Central memory CD8-positive, alpha-beta T cell (primary cell): Measurements from ENCODE around the gene KIAA0232.

Source experiments
- ATAC-seq: fragments of 150-1000 bp; cut with Tn5 transposase; replicated peaks from 2 replicates; pipeline ENCODE4 v1.10.0; 2022; ENCODE audit warnings: mild to moderate bottlenecking, moderate FRiP score, moderate number of reproducible peaks; ENCODE audit not compliant: poor library complexity, severe bottlenecking; ENCODE audit errors: extremely low read depth
- DNase-seq, 2 donors: peaks; one replicate each; pipeline ENCODE4 v3.0.0; 2021; ENCODE audit warnings: low spot score in 2 of 2
- H3K27ac Mint-ChIP-seq: one replicate; pipeline ENCODE4 v1.8.0; 2022; ENCODE audit warnings: low read depth, mild to moderate bottlenecking, moderate library complexity, mixed read lengths
- H3K27me3 Mint-ChIP-seq: one replicate; pipeline ENCODE4 v1.8.0; 2022; ENCODE audit warnings: mixed read lengths
- H3K36me3 Mint-ChIP-seq: one replicate; pipeline ENCODE4 v1.8.0; 2022; ENCODE audit warnings: mild to moderate bottlenecking, moderate library complexity, mixed read lengths; ENCODE audit not compliant: insufficient read depth
- H3K4me1 Mint-ChIP-seq: one replicate; pipeline ENCODE4 v1.8.0; 2022; ENCODE audit warnings: mixed read lengths
- H3K4me3 Mint-ChIP-seq: one replicate; pipeline ENCODE4 v1.8.0; 2022; ENCODE audit warnings: mild to moderate bottlenecking, moderate library complexity, mixed read lengths
- H3K9me3 Mint-ChIP-seq: one replicate; pipeline ENCODE4 v1.8.0; 2022; ENCODE audit warnings: mixed read lengths

Gene KIAA0232

DNA sequence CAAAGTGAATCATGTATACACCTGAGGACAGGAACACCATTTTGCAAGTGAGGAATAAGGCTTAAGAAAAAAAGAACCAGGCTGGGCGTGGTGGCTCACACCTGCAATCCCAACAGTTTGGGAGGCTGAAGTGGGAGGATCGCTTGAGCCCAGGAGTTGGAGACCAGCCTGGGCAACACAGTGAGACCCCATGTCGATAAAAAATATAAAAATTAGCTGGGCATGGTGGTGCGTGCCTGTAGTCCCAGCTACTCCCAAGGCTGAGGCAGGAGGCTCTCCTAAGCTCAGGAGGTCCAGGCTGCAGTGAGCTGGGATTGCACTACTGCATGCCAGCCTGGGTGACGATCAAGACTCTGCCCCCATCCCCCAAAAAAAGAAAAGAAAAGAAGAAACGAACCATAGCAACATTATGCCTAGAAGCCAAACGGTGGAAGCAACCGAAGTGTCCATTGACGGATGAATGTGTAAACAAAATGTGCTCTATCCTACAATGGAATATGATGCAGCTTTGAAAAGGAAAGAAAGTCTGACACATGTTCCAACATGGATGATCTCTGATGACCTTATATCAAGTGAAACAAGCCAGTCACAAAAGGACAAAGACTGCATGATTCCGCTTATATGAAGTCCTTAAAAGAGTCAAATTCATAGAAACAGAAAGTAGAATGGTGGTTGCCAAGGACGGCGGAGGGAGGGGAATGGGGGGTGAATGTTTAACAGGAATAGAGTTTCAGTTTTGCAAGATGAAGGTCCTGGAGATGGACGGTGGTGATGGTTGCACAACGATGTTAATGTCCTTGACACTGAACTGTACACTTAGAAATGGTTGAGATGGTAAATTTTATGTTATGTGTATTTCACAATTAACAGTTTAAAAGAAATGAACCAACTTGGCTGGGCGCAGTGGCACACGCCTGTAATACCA lies 8.6 kb upstream of the KIAA0232 start:
- H3K27me3 Mint-ChIP-seq, result no peaks in the 10 kb centered on the region
- H3K36me3 Mint-ChIP-seq, result peaks cover 2% of the 10 kb centered on the region
- H3K4me3 Mint-ChIP-seq, result no peak overlapping the region
- peaks cover 23% of the 10 kb centered on the region for H3K4me1 Mint-ChIP-seq
- DNase-seq (no peak), ATAC-seq (no peak)
- no peak overlapping the region for H3K27ac Mint-ChIP-seq
- H3K9me3 Mint-ChIP-seq, result no peaks in the 10 kb centered on the region

DNA sequence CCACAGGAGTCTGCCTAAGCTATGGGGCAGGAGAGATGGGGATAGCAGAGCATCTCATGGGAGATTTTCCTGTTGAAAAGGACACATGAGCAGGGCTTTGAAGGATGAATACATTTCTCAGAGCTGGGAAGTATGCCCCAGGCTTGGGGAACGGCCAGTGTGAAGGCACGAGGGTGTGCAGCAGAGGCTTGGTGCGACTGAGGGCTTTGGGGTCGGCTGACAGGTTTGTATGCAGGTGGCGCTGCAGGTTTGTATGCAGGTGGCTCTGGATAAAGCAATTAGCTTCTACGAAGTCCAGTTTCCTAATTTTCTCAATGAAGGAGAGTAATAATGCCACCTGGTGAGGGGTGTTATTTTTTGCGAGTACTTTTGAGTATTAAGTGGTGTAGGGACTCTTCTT lies 6.8 kb upstream of the KIAA0232 start:
- H3K27ac Mint-ChIP-seq, result no peak overlapping the region
- H3K4me1 Mint-ChIP-seq, result peaks cover 33% of the 10 kb centered on the region
- peaks cover 2% of the 10 kb centered on the region for H3K36me3 Mint-ChIP-seq
- ATAC-seq (no peak), DNase-seq (no peak)
- no peaks in the 10 kb centered on the region for H3K27me3 Mint-ChIP-seq
- no peaks in the 10 kb centered on the region for H3K9me3 Mint-ChIP-seq
- H3K4me3 Mint-ChIP-seq, result no peak overlapping the region

DNA sequence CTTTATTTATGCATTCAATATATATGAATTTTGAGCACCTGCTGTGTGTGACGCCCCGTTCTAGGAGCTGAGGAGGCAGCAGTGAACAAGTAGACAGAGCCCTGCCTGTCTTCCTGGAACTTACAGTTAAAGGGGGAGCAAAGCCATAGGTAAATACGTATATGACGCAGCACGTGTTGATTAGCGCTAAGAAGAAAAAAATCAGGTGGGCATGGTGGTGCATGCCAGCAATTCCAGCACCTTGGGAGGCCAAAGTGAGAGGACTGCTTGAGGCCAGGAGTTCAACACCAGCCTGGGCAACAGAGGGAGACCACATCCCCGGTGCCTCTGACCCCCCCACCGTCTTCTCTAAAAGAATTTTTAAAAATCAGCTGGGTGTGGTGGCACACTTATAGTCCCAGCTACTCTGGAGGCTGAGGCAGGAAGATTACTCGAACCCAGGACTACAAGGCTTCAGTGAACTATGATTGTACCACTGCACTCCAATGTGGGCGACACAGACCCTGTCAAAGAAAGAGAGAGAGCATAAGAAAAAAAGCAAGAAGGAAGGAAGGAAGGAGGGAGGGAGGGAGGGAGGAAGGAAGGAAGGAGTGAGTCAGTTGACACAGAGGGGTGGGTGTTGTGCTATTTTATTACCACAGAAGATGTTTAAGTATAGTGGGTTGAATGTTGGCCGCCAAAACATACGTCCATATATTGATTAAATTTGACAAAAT lies 5.4 kb upstream of the KIAA0232 start:
- no peak for DNase-seq
- no peak for ATAC-seq
- no peaks in the 10 kb centered on the region for H3K27me3 Mint-ChIP-seq
- H3K4me3 Mint-ChIP-seq, result peak overlapping the region; percentile 44
- peak overlapping the region; percentile 88 for H3K27ac Mint-ChIP-seq
- no peaks in the 10 kb centered on the region for H3K9me3 Mint-ChIP-seq
- peaks cover 6% of the 10 kb centered on the region for H3K36me3 Mint-ChIP-seq
- H3K4me1 Mint-ChIP-seq, result peaks cover 43% of the 10 kb centered on the region

DNA sequence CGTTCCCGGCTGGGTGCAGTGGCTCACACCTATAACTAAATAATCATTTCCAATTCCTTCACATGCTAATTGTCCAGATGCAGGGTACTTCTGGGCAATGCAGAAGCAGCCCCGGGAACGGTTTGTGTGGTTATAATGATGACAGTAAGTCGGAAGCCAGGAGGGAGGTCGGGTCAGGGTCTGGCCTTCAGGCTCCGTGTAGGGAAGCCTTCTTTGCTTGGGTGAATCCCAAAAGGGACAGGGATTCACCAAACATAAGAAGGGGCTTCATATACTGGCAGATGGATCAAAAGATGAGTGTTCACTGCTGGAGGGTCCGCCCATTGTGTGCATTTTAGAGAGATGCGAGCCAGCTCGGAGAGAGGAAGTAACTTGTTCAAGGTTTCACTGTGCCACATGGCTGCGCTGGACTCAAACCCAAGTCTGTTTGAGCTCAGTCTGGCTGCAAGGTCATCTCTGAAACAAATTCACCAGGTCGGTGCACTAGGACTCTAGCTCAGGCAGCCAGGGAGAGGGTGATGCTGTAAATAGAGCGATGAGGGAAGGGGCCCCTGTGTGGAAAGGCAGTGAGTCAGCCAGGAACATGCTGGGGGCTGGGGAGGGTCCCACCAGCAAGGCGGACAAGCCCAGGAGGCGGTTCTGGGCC lies 4.8 kb upstream of the KIAA0232 start:
- Mint-ChIP-seq H3K27ac (peak overlapping the region; percentile 88), H3K27me3 (no peaks in the 10 kb centered on the region), H3K36me3 (peaks cover 6% of the 10 kb centered on the region), H3K9me3 (no peaks in the 10 kb centered on the region), H3K4me1 (peaks cover 43% of the 10 kb centered on the region), H3K4me3 (peak overlapping the region; percentile 44)
- no peak for DNase-seq
- no peak for ATAC-seq

DNA sequence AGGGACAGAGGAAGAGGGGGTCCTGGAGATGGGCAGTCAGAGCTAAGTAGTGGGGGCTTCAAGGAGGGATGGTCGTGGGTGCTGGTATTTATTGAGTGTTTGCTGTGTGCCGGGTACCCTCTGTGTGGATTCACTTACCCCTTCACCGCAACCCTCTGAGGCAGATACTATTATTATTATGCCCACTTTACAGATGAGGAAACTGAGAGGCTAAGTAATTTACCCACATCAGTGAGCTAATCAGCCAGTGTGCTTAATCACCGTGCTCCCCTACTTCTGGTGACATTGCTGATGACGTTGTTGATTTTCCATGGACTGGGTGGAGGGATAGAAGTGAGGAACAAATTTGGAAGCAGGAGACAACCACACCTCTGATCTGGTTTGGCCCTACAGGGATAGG lies 4.1 kb upstream of the KIAA0232 start:
- Mint-ChIP-seq H3K27me3 (no peaks in the 10 kb centered on the region), H3K4me3 (no peak overlapping the region), H3K27ac (peak overlapping the region; percentile 88), H3K36me3 (peaks cover 6% of the 10 kb centered on the region), H3K9me3 (no peaks in the 10 kb centered on the region), H3K4me1 (peaks cover 43% of the 10 kb centered on the region)
- no peak for DNase-seq
- no peak for ATAC-seq

DNA sequence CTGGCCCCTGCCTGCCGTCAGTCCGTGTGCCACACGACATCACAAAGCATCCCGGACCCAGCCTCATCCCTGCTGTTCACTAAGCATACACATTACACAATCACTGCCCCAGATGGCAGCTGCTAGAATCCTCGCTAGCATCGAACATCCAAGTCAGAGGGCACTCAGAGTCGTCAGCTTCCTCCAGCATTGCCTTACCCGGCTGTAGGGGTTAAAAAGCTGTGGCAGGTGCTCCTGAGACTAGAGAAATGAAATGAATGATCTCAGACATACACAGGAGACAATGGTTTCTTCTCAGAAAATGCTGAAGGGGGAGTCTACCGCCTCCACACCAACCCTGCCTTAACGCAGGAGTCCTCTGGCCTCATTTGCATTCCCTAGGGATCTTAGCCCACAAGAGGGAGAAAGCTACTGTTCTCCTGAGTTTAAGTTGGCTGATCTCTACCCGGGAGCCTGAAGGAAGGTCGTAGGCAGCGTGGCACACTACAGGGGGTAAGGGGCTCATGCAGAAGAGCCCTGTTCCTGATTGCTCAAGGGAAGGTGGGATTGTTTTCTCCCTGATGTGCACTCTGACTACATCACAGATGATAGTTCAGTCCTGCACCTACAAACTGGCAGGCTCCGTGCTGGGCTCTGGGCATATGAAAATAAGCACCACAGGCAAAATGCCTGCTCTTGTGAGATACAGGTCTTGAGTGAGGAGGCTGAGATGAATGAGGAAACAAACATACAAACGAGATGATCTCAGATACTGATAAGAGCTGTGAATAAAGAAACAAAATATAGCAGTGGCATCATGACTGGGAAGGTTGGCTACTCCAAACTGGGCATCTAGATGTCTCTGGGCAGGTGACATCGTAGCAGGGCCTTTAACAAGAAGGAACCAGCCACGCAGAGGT lies 2.6 kb upstream of the KIAA0232 start:
- Mint-ChIP-seq H3K4me1 (peaks cover 55% of the 10 kb centered on the region), H3K27ac (no peak overlapping the region), H3K4me3 (peak overlapping the region; percentile 34), H3K9me3 (no peaks in the 10 kb centered on the region), H3K36me3 (peaks cover 8% of the 10 kb centered on the region), H3K27me3 (no peaks in the 10 kb centered on the region)
- DNase-seq, result no peak
- no peak for ATAC-seq

DNA sequence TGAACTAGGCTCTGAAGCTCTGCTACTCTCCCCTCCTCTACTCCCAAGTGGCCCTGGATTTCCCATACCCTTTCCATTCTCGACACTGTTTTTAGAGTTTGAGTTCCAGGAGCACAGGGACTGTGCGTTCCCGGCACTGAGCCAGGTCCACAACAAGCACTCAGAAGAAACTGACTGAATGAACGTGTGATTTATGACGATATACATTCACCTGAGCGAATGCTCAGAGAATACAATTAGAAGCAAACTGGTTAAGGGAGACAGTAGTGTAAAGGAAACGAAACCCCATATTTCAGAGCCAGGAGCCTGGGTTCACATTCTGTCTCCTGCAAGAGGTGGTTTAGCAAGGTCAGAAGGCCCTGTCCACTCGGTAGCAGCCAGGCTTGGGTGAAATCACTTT lies 1.4 kb upstream of the KIAA0232 start:
- H3K4me1 Mint-ChIP-seq, result peaks cover 66% of the 10 kb centered on the region

DNA sequence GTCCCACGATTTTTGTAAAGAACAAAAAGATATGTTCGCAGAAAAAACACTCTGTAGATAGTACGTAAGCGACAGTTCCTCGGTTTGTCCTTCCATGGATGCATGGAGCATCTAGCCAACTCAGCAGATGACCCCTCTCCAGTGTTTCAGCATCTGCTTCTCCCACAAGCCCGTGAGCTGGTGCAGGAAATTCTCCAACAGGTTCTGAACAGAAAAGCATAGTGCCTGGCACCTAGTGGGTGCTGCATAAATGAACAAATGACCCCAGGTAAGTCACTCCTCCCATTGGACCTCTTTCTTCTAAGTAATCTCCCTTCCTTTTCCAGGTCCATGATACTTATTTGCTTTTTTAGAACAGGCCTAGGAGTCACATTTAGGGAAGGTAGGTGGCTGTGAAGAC lies 966 bp upstream of the KIAA0232 start:
- ATAC-seq (no peak), DNase-seq (no peak)
- Mint-ChIP-seq H3K9me3 (no peaks in the 10 kb centered on the region), H3K27me3 (no peaks in the 10 kb centered on the region), H3K4me3 (peak overlapping the region; percentile 81), H3K27ac (peak overlapping the region; percentile 72), H3K36me3 (peaks cover 8% of the 10 kb centered on the region), H3K4me1 (peaks cover 66% of the 10 kb centered on the region)

More for the DNA sequence above, 1.4 kb upstream of the KIAA0232 start:
- no peaks in the 10 kb centered on the region for H3K27me3 Mint-ChIP-seq
- ATAC-seq (no peak), DNase-seq (no peak)
- H3K9me3 Mint-ChIP-seq, result no peaks in the 10 kb centered on the region
- peak overlapping the region; percentile 81 for H3K4me3 Mint-ChIP-seq
- H3K36me3 Mint-ChIP-seq, result peaks cover 8% of the 10 kb centered on the region
- no peak overlapping the region for H3K27ac Mint-ChIP-seq

DNA sequence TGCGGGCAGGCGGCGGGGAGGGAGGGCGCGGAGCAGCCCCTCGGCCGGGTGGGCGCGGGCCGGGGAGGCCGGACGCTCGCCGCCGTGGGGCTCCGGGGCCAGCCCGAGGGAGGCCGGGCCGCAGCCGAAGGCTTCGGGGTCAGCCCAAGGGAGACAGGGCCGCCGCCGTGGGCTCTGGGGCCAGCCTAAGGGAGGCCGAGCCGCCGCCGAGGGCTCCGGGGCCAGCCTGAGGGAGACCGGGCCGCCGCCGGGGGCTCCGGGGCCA lies 251 bp downstream of the KIAA0232 start:
- H3K4me3 Mint-ChIP-seq, result peak overlapping the region; percentile 81
- H3K27ac Mint-ChIP-seq, result peak overlapping the region; percentile 76
- ATAC-seq (peak; percentile 2), DNase-seq (no peak)
- H3K36me3 Mint-ChIP-seq, result peaks cover 13% of the 10 kb centered on the region
- H3K9me3 Mint-ChIP-seq, result no peaks in the 10 kb centered on the region
- peaks cover 60% of the 10 kb centered on the region for H3K4me1 Mint-ChIP-seq
- no peaks in the 10 kb centered on the region for H3K27me3 Mint-ChIP-seq

DNA sequence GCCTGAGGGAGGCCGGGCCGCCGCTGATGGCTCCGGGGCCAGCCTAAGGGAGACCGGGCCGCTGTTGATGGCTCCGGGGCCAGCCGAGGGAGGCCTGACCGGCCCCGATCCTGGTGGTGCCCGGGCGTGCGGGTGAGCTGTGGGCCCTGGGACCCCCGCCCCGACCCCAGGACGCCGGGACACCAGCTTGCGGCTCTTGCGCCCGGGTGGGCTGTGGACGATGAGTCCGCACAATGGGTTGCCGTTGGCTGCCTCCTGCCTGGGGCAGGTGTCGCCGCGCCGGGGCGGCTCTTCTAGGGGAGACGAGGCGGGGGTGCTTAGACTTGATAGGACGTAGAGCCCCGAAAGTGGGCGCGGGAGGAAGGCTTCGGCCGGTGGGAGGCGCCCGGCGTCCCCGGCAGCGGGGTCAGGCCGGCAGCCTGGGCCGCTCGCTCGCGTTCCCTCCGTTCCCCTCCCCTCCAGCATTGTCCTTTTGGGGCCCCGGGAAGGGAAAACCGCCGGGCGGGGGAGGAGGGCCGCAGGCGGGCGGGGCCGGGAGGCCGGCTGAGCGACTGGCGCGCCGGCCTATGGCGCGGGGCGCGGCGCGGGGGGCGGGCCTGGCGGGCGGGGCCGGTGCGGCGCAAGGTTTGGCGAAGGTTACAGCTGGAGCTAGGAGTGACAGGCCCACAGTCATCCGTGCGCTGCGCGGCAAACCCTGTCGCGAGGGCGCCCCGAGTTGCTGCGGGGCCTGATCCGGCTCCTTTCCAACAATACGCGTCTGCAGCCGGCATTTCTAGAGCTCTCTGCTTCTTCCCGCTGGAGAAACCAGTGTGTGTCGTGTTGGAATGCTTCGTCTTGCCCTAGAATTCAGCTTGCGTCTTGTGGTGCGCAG lies 819 bp downstream of the KIAA0232 start:
- H3K4me3 Mint-ChIP-seq, result peak overlapping the region; percentile 81
- peaks cover 14% of the 10 kb centered on the region for H3K36me3 Mint-ChIP-seq
- no peaks in the 10 kb centered on the region for H3K9me3 Mint-ChIP-seq
- H3K27ac Mint-ChIP-seq, result peak overlapping the region; percentile 76
- peak; percentile 72 to 81 for DNase-seq
- H3K27me3 Mint-ChIP-seq, result no peaks in the 10 kb centered on the region
- ATAC-seq, result peak; percentile 79
- H3K4me1 Mint-ChIP-seq, result peaks cover 60% of the 10 kb centered on the region

DNA sequence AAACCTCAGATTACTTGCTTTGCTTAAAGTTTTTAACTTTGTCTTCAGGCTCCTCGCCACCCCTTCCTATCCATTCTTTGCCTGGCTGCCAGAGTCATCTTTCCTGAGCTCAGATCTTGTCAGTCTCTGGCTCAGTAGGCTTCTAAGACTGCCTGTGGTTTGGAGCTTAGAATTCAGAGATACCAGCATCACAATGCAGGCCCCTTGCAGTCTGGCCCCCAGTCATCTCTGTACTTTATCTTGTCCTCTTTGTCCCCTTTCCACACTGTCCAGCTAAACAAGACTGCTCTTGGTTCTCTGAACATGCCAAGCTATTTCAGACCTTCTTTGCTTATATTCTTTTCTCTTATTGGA lies 3.0 kb downstream of the KIAA0232 start:
- Mint-ChIP-seq H3K4me1 (peaks cover 49% of the 10 kb centered on the region), H3K9me3 (no peaks in the 10 kb centered on the region), H3K27me3 (no peaks in the 10 kb centered on the region), H3K36me3 (peaks cover 18% of the 10 kb centered on the region), H3K4me3 (peak overlapping the region; percentile 23), H3K27ac (peak overlapping the region; percentile 1)
- ATAC-seq (no peak), DNase-seq (no peak)
